Breast epithelium (tissue), 4 donors: ENCODE data around the gene PCP2. TPM values are rescaled to one million over a fixed set of nuclear protein-coding genes. Genes with fewer than 3 reads are reported as not detected.
A peak's percentile ranks its signal among the peaks of the same experiment; 100 is the strongest.

ENCODE experiments used
- DNase-seq, 2 donors: peaks; one replicate each; pipeline ENCODE4 v3.0.0-alpha.2; 2019; ENCODE audit warnings: low spot score in 2 of 2
- H3K27ac ChIP-seq, 2 donors: fragments of 200-600 bp; sonication (generic) in 1 of 2; one replicate each; pipeline ENCODE4 v1.5.1; 2016 to 2019; ENCODE audit warnings: mild to moderate bottlenecking in 1 of 2
- H3K27me3 ChIP-seq, 2 donors: fragments of 200-600 bp; sonication (generic) in 1 of 2; one replicate each; pipeline versions ENCODE4 v1.5.1 to v1.6.0; 2017 to 2019; ENCODE audit warnings: control low read depth in 1 of 2, mild to moderate bottlenecking in 1 of 2
- H3K36me3 ChIP-seq: fragments of 200-600 bp; one replicate; pipeline ENCODE4 v1.5.1; 2019
- H3K4me1 ChIP-seq, 2 donors: fragments of 200-600 bp; sonication (generic); one replicate each; pipeline ENCODE4 v1.5.1; 2016 to 2019; ENCODE audit warnings: control low read depth in 1 of 2
- H3K4me3 ChIP-seq, 3 donors: fragments of 200-600 bp; sonication (generic); 1 replicate in 2 of 3; 2 replicates in 1 of 3; pipeline ENCODE4 v1.5.1; 2016 to 2019; ENCODE audit warnings: mild to moderate bottlenecking in 3 of 3, moderate library complexity in 2 of 3
- H3K9me3 ChIP-seq, 2 donors: fragments of 200-600 bp; sonication (generic) in 1 of 2; one replicate each; pipeline ENCODE4 v1.5.1; 2016 to 2019; ENCODE audit warnings: control low read depth in 1 of 2
- POLR2A ChIP-seq: fragments of 450-650 bp; IDR thresholded peaks from one replicate; pipeline ENCODE4 v1.6.1; 2016; ENCODE audit warnings: antibody characterized with exemption, mild to moderate bottlenecking, moderate library complexity
- POLR2AphosphoS5 ChIP-seq, 3 donors: sonication (generic); formaldehyde crosslinking; IDR thresholded peaks; one replicate each; pipeline ENCODE4 v1.6.1; 2017; ENCODE audit warnings: antibody characterized with exemption in 3 of 3
- intact Hi-C: fragments of 100-400 bp; cut with DNase I; formaldehyde crosslinking; loops from one replicate; pipeline ENCODE4 v1.15.1; 2023; ENCODE audit warnings: low total_unique reads
- total RNA-seq, 3 donors: library from RNA; depleted of rRNA; stranded (reverse); fragments of >200 nt; gene quantifications; one replicate each; pipeline ENCODE4 v1.1.0, GENCODE V29; 2016
- TF ChIP-seq, protein P1 (sequence below), 3 donors: fragments of 450-650 bp; IDR thresholded peaks; one replicate each; pipeline ENCODE4 v1.5.1; 2016 to 2017; ENCODE audit warnings: antibody characterized with exemption in 3 of 3, mild to moderate bottlenecking in 3 of 3, moderate library complexity in 3 of 3

The PCP2 gene
- total RNA-seq, 3 donors from 2014 or later: 4.9 to 6.7 TPM; not detected in 1

DNA sequence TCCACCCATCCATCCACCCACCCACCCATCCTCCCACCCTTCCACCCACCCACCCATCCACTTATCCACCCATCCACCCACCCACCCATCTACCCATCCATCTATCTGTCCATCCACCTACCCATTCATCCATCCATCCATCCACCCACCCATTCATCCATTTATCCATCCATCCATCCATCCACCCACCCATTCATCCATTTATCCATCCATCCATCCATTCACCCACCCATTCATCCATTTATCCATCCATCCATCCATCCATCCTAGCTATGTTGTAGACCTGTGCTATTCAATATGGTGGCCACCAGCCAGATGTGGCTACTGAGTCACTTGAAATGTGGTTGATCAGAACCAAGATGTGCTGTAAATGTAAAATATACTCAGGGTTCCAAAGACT, 32.8 kb downstream of the PCP2 start:
- no peak for DNase-seq
- TF ChIP-seq POLR2A (no peak), POLR2AphosphoS5 (IDR thresholded peaks at IDR 0.05) (no peak)
- TF ChIP-seq, protein P1, sequence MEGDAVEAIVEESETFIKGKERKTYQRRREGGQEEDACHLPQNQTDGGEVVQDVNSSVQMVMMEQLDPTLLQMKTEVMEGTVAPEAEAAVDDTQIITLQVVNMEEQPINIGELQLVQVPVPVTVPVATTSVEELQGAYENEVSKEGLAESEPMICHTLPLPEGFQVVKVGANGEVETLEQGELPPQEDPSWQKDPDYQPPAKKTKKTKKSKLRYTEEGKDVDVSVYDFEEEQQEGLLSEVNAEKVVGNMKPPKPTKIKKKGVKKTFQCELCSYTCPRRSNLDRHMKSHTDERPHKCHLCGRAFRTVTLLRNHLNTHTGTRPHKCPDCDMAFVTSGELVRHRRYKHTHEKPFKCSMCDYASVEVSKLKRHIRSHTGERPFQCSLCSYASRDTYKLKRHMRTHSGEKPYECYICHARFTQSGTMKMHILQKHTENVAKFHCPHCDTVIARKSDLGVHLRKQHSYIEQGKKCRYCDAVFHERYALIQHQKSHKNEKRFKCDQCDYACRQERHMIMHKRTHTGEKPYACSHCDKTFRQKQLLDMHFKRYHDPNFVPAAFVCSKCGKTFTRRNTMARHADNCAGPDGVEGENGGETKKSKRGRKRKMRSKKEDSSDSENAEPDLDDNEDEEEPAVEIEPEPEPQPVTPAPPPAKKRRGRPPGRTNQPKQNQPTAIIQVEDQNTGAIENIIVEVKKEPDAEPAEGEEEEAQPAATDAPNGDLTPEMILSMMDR (IDR thresholded peaks at IDR 0.05): no peak
- Histone ChIP-seq H3K27ac (no peak overlapping the region), H3K36me3 (no peaks in the 10 kb centered on the region), H3K4me1 (no peaks in the 10 kb centered on the region), H3K4me3 (no peak overlapping the region), H3K27me3 (peaks cover 0 to 9% of the 10 kb centered on the region in 2 donors), H3K9me3 (no peaks in the 10 kb centered on the region)
- intact Hi-C loops: no loop called here

DNA sequence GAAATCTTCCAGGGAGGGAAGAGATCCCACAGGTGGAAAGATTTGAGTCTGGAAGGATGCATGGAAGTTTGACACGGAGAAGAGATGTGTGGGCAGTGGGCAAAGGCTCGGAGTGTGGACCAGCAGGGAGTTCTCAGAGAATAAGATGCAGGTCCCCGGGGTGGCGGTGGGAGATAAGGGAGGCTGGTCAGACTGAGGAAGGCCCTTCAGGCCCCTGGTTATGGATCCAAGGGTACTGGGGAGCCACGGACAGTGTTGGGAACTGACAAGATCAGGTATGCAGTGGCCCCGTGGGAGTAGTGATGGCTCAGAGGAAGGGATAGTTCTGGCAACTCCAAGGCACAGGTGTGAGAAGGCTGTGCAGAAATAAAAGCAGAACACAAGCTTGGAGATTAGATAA, 35.3 kb downstream of the PCP2 start:
- TF ChIP-seq POLR2A: no peak
- TF ChIP-seq POLR2AphosphoS5 (IDR thresholded peaks at IDR 0.05): no peak
- TF ChIP-seq, protein P1 (IDR thresholded peaks at IDR 0.05): no peak
- Histone ChIP-seq H3K4me3 (no peak overlapping the region), H3K9me3 (no peaks in the 10 kb centered on the region), H3K36me3 (no peaks in the 10 kb centered on the region), H3K27ac (no peak overlapping the region), H3K4me1 (no peaks in the 10 kb centered on the region), H3K27me3 (peaks cover 0 to 9% of the 10 kb centered on the region in 2 donors)
- intact Hi-C loops: no loop called here
- DNase-seq: no peak

DNA sequence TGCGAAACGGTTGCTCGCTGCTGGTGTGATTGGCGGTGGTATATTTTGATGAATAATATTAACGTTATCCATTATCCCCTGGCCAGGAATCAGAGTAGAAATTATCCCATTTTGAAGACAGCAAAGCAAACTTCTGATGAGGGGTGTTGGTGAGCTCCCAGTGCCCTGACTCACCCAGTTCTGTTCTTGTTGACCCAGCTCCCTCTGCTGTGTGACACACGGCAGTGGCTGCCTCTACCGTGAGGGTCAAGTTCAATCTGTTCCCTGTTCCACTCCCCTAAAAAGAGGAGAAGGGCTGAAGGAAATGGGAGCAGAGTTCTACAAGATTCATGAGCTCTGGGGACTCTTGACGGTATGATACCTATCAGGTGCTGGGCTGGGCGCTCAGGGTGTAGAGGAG, 35.8 kb downstream of the PCP2 start:
- intact Hi-C loops: no loop called here

DNA sequence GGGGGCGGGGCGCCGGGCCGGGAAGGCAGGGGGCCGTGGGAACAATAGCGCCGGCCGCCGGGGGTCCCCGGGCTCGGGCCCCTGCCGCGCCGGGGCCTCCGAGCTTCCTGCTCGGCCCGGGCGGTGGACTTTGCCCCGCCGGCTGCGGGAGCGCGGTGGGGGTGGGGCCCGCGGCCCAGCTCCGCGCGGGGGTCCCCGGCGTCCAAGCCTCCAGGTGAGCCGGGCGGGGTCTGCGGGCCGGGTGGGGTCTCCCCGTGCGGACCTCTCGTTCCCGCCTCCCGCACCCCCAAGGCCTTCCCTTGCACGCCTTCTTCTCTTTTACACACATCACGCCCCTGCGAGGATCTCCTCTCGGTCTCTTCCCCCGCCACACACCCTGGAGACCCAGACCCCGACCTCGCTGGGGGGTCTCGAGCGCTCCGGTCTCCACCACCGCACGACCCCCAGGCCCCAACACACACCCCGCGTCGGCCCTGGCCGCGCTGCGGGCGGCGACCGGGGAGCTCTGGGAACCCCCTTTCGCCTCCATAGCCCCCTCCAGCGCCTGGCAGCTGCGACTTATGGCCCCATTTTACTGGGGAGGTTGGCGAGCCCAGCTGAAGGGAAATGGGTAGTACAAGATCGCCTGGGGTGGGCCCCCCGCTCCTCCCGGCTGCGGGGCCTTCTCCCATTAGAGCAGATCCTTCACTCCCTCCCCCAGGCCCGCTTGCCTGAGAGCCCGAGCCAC, 37.1 kb downstream of the PCP2 start:
- TF ChIP-seq POLR2A (no peak), POLR2AphosphoS5 (IDR thresholded peaks at IDR 0.05) (no peak)
- TF ChIP-seq, protein P1 (IDR thresholded peaks at IDR 0.05): no peak

More for the DNA sequence above, 35.8 kb downstream of the PCP2 start:
- Histone ChIP-seq H3K4me1 (no peaks in the 10 kb centered on the region), H3K36me3 (no peaks in the 10 kb centered on the region), H3K27ac (no peak overlapping the region), H3K27me3 (peaks cover 0 to 9% of the 10 kb centered on the region in 2 donors), H3K4me3 (peak overlapping the region in 1 of 3 donors; percentile 19), H3K9me3 (no peaks in the 10 kb centered on the region)
- TF ChIP-seq POLR2A (no peak), POLR2AphosphoS5 (IDR thresholded peaks at IDR 0.05) (no peak)
- TF ChIP-seq, protein P1 (IDR thresholded peaks at IDR 0.05): no peak
- DNase-seq: no peak

DNA sequence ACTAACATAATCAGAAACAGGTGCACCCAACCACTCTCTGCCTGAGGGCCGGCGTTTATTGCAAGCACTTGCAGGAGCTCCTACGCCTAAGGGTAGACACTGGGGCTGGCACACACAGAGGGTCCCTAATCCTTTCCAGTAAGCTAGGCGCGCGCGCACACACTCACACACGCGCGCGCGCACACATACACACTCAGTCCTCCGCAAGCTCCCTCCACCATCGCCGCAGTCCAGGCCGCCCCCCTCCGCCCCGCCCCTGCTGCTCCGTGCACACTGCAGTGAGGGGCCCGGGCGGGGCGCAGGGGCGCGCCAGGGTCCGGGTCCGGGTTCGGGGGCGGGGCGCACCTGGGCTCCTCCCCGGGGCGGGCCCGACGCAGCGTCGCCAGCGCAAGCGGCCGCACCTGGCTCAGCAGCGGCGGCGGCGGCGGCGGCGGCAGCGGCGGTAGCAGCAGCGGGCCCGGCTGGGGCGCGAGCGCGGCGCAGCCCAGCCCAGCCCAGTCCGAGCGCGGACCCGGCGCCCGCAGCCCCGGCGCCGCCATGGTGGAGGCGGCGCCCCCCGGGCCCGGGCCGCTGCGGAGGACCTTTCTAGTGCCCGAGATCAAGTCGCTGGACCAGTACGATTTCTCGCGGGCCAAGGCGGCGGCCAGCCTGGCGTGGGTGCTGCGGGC, 37.9 kb downstream of the PCP2 start, which contains the start of gene CAMSAP3:
Gene CAMSAP3, plus strand, starts transcription at position 398 of the 668 bp plus-strand sequence. Its CDS starts 140 bp downstream, at position 538.
- intact Hi-C loops: no loop called here
- DNase-seq: no peak
- Histone ChIP-seq H3K27me3 (peaks cover 0 to 9% of the 10 kb centered on the region in 2 donors), H3K4me1 (no peaks in the 10 kb centered on the region), H3K9me3 (no peaks in the 10 kb centered on the region), H3K36me3 (no peaks in the 10 kb centered on the region), H3K27ac (peak within 1 kb of the TSS; percentile 54 to 71), H3K4me3 (peak within 1 kb of the TSS in 2 of 3 donors; percentile 64 to 75)
- TF ChIP-seq POLR2AphosphoS5 (IDR thresholded peaks at IDR 0.05): no peak
- TF ChIP-seq, protein P1 (IDR thresholded peaks at IDR 0.05): no peak
- TF ChIP-seq POLR2A: no peak

More for the DNA sequence above, 37.1 kb downstream of the PCP2 start:
- DNase-seq: no peak
- no peaks in the 10 kb centered on the region for H3K4me1 ChIP-seq
- H3K36me3 ChIP-seq: no peaks in the 10 kb centered on the region
- peaks cover 0 to 9% of the 10 kb centered on the region in 2 donors for H3K27me3 ChIP-seq
- intact Hi-C loops: no loop called here
- peak overlapping the region; percentile 54 to 71 for H3K27ac ChIP-seq
- no peaks in the 10 kb centered on the region for H3K9me3 ChIP-seq
- H3K4me3 ChIP-seq: peak overlapping the region in 2 of 3 donors; percentile 64 to 75
